IPS DF 6.9 (cell line): ENCODE data around the gene PTRH1.
"Not testable (repeated sequence)": the region's sequence is repeated elsewhere in the genome, so short reads cannot be mapped to it uniquely, and the experiment has no call there.

ENCODE experiments used
- DNase-seq: peaks from one replicate; pipeline ENCODE4 v3.0.0-alpha.2; 2013; ENCODE audit warnings: low read depth, low spot score
- H3K27ac ChIP-seq: one replicate; pipeline ENCODE4 v1.5.1; 2013; ENCODE audit warnings: low read length, control low read depth
- H3K27me3 ChIP-seq: 2 replicates; pipeline ENCODE4 v1.6.1; 2013; ENCODE audit warnings: mild to moderate bottlenecking, low read length; ENCODE audit not compliant: control insufficient read depth, insufficient read depth
- H3K36me3 ChIP-seq: 2 replicates; pipeline ENCODE4 v1.6.1; 2013; ENCODE audit warnings: low read length; ENCODE audit not compliant: control insufficient read depth, insufficient read depth
- H3K4me1 ChIP-seq: 2 replicates; pipeline ENCODE4 v1.6.1; 2013; ENCODE audit warnings: low read length; ENCODE audit not compliant: control insufficient read depth, insufficient read depth
- H3K4me3 ChIP-seq: 2 replicates; pipeline ENCODE4 v1.5.1; 2013; ENCODE audit warnings: mild to moderate bottlenecking, low read length
- H3K9me3 ChIP-seq: 2 replicates; pipeline ENCODE4 v1.6.1; 2013; ENCODE audit warnings: low read length, inconsistent platforms; ENCODE audit not compliant: control insufficient read depth, insufficient read depth
- WGBS: extraction: QIAGEN DNeasy Blood & Tissue Kit; methylation state at CpG from one replicate; pipeline ENCODE4 v1.1.7; 2013; ENCODE audit warnings: mixed read lengths, missing lambda C conversion rate; ENCODE audit not compliant: insufficient read length, insufficient coverage; 5-methylcytosine and 5-hydroxymethylcytosine counted together

The PTRH1 gene

GRCh38 chr9:127715470-127716337, at the start of gene PTRH1, which contains the start of gene TTC16:
PTRH1 (minus strand) TSS chr9:127715663; CDS start chr9:127715639, 24 bp downstream.
TTC16 (plus strand) TSS chr9:127716079; CDS start chr9:127716146, 67 bp downstream.
- H3K36me3 ChIP-seq: no peaks in the 10 kb centered on the region
- no peaks in the 10 kb centered on the region for H3K9me3 ChIP-seq
- no peak within 1 kb of the TSS for H3K27ac ChIP-seq
- no CpG with 5 or more reads among the region's 65 CpGs for WGBS
- 0 out of 2 replicates have a peak, but pooled peaks cover 4% of the 10 kb centered on the region for H3K4me1 ChIP-seq
- peak; percentile 92 for DNase-seq
- no peaks in the 10 kb centered on the region for H3K27me3 ChIP-seq
- peak within 1 kb of the TSS; percentile 61; the same call in 1 of the 2 replicates for H3K4me3 ChIP-seq

- no peak overlapping the region for H3K4me3 ChIP-seq
- H3K27ac ChIP-seq: no peak overlapping the region
- DNase-seq: no peak
- peaks cover 6% of the 10 kb centered on the region; the same call in 1 of the 2 replicates for H3K4me1 ChIP-seq
- WGBS: no CpG with 5 or more reads among the region's 7 CpGs
- H3K27me3 ChIP-seq: no peaks in the 10 kb centered on the region
- no peaks in the 10 kb centered on the region for H3K9me3 ChIP-seq
- H3K36me3 ChIP-seq: no peaks in the 10 kb centered on the region
These were observed 48.5 kb upstream of the PTRH1 start for GRCh38 chr9:127763918-127764384.

- WGBS: no CpG with 5 or more reads among the region's 16 CpGs
- H3K36me3 ChIP-seq: no peaks in the 10 kb centered on the region
- no peak overlapping the region for H3K4me3 ChIP-seq
- peaks cover 6% of the 10 kb centered on the region; the same call in 1 of the 2 replicates for H3K4me1 ChIP-seq
- H3K9me3 ChIP-seq: no peaks in the 10 kb centered on the region
- no peak overlapping the region for H3K27ac ChIP-seq
- no peaks in the 10 kb centered on the region for H3K27me3 ChIP-seq
- no peak for DNase-seq
These were observed 46.7 kb upstream of the PTRH1 start for GRCh38 chr9:127762111-127762676.

GRCh38 chr9:127761491-127761956, 46.1 kb upstream of the PTRH1 start:
- H3K27me3 ChIP-seq: no peaks in the 10 kb centered on the region
- no peaks in the 10 kb centered on the region for H3K36me3 ChIP-seq
- no peak overlapping the region for H3K27ac ChIP-seq
- H3K9me3 ChIP-seq: no peaks in the 10 kb centered on the region
- WGBS: no CpG with 5 or more reads among the region's 5 CpGs
- DNase-seq: no peak
- H3K4me1 ChIP-seq: peaks cover 6% of the 10 kb centered on the region; the same call in 1 of the 2 replicates
- no peak overlapping the region for H3K4me3 ChIP-seq

- no CpG with 5 or more reads among the region's 5 CpGs for WGBS
- H3K36me3 ChIP-seq: no peaks in the 10 kb centered on the region
- H3K27ac ChIP-seq: no peak overlapping the region
- no peaks in the 10 kb centered on the region for H3K9me3 ChIP-seq
- H3K4me1 ChIP-seq: peaks cover 6% of the 10 kb centered on the region; the same call in 1 of the 2 replicates
- DNase-seq: no peak
- no peaks in the 10 kb centered on the region for H3K27me3 ChIP-seq
- H3K4me3 ChIP-seq: no peak overlapping the region
These were observed 45.6 kb upstream of the PTRH1 start for GRCh38 chr9:127761061-127761460.

GRCh38 chr9:127758843-127759242, 43.4 kb upstream of the PTRH1 start:
- Histone ChIP-seq H3K27ac (no peak overlapping the region), H3K9me3 (no peaks in the 10 kb centered on the region), H3K27me3 (no peaks in the 10 kb centered on the region), H3K36me3 (no peaks in the 10 kb centered on the region), H3K4me3 (no peak overlapping the region), H3K4me1 (peaks cover 8% of the 10 kb centered on the region)
- WGBS: no CpG with 5 or more reads among the region's 5 CpGs
- DNase-seq: no peak

- H3K4me1 ChIP-seq, H3K4me3 ChIP-seq, H3K27me3 ChIP-seq, H3K9me3 ChIP-seq, DNase-seq, H3K36me3 ChIP-seq, H3K27ac ChIP-seq: not testable (repeated sequence)
- WGBS: no CpG with 5 or more reads among the region's 11 CpGs
These were observed 41.3 kb upstream of the PTRH1 start for GRCh38 chr9:127756776-127757175.

GRCh38 chr9:127756233-127756632, 40.8 kb upstream of the PTRH1 start:
- H3K27me3 ChIP-seq: no peaks in the 10 kb centered on the region
- no peak overlapping the region for H3K4me3 ChIP-seq
- WGBS: no CpG with 5 or more reads among the region's 3 CpGs

GRCh38 chr9:127755061-127756060, 39.9 kb upstream of the PTRH1 start:
- Histone ChIP-seq H3K9me3 (no peaks in the 10 kb centered on the region), H3K4me3 (peak overlapping the region; percentile 89), H3K4me1 (peaks cover 2% of the 10 kb centered on the region; the same call in 1 of the 2 replicates), H3K36me3 (no peaks in the 10 kb centered on the region), H3K27me3 (no peaks in the 10 kb centered on the region), H3K27ac (no peak overlapping the region)
- WGBS: no CpG with 5 or more reads among the region's 61 CpGs
- no peak for DNase-seq

More at GRCh38 chr9:127756233-127756632, 40.8 kb upstream of the PTRH1 start:
- DNase-seq: no peak
- Histone ChIP-seq H3K4me1 (peaks cover 2% of the 10 kb centered on the region; the same call in 1 of the 2 replicates), H3K36me3 (no peaks in the 10 kb centered on the region), H3K9me3 (no peaks in the 10 kb centered on the region), H3K27ac (no peak overlapping the region)
